Activated CD4-positive, CD25-positive, alpha-beta regulatory T cell (primary cell): ENCODE measurements around the gene DPY19L3.
"Not testable (repeated sequence)": the region's sequence is repeated elsewhere in the genome, so short reads cannot be mapped to it uniquely, and the experiment has no call there.

Experiments
- DNase-seq, 4 experiments: peaks; one replicate each; lab custom pipeline; 2025; lab: John Stamatoyannopoulos, UW

The DPY19L3 gene

GRCh38 chr19:32396046-32396652, 9.4 kb upstream of the DPY19L3 start:
- no peak for DNase-seq

- DNase-seq, result no peak
Observed at GRCh38 chr19:32397671-32398101, 7.9 kb upstream of the DPY19L3 start.

GRCh38 chr19:32401992-32402391, 3.6 kb upstream of the DPY19L3 start:
- no peak for DNase-seq

GRCh38 chr19:32403291-32403995, 2.1 kb upstream of the DPY19L3 start:
- no peak for DNase-seq

- no peak for DNase-seq
Observed at GRCh38 chr19:32404213-32404932, 1.2 kb upstream of the DPY19L3 start.

- DNase-seq, result no peak
Observed at GRCh38 chr19:32404933-32405430, 588 bp upstream of the DPY19L3 start.

- DNase-seq, result no peak
Observed at GRCh38 chr19:32406161-32407003, 812 bp downstream of the DPY19L3 start.

- no peak for DNase-seq
Observed at GRCh38 chr19:32407004-32407992, 1.7 kb downstream of the DPY19L3 start.

- DNase-seq, result no peak
Observed at GRCh38 chr19:32415246-32415645, 9.7 kb downstream of the DPY19L3 start.

GRCh38 chr19:32415669-32416068, 10.1 kb downstream of the DPY19L3 start:
- DNase-seq, result no peak

GRCh38 chr19:32416749-32417456, 11.3 kb downstream of the DPY19L3 start:
- DNase-seq, result no peak

GRCh38 chr19:32418155-32418554, 12.6 kb downstream of the DPY19L3 start:
- DNase-seq, result no peak

- no peak for DNase-seq
Observed at GRCh38 chr19:32421589-32422361, 16.2 kb downstream of the DPY19L3 start.

GRCh38 chr19:32422435-32422834, 16.9 kb downstream of the DPY19L3 start:
- DNase-seq, result no peak

GRCh38 chr19:32423944-32424343, 18.4 kb downstream of the DPY19L3 start:
- DNase-seq, result not testable (repeated sequence)

- no peak for DNase-seq
Observed at GRCh38 chr19:32427536-32427935, 22.0 kb downstream of the DPY19L3 start.

- DNase-seq, result no peak
Observed at GRCh38 chr19:32436692-32437091, 31.1 kb downstream of the DPY19L3 start.

GRCh38 chr19:32437096-32437495, 31.5 kb downstream of the DPY19L3 start:
- DNase-seq, result no peak

GRCh38 chr19:32438751-32439150, 33.2 kb downstream of the DPY19L3 start:
- no peak for DNase-seq
